SK-N-SH treated with all-trans-retinoic acid at 6 μM for 48 hours (cell line): Measurements from ENCODE around the gene HIPK1.

Experiments
- ARNTL ChIP-seq: fragments of 450-650 bp; formaldehyde crosslinking; IDR thresholded peaks from 2 replicates; pipeline ENCODE4 v1.5.0; 2020; ENCODE audit warnings: low read depth, mild to moderate bottlenecking, moderate library complexity, borderline replicate concordance
- BACH2 ChIP-seq: fragments of 250-450 bp; sonication (Bioruptor Pico); IDR thresholded peaks from 2 replicates; pipeline ENCODE4 v1.9.0; 2021; ENCODE audit warnings: mild to moderate bottlenecking, borderline replicate concordance
- CSRNP3 ChIP-seq: fragments of 250-450 bp; sonication (Bioruptor Pico); IDR thresholded peaks from 2 replicates; pipeline ENCODE4 v1.5.1; 2021; ENCODE audit warnings: mild to moderate bottlenecking, moderate library complexity
- ESRRG ChIP-seq: fragments of 250-450 bp; sonication (Bioruptor Pico); IDR thresholded peaks from 2 replicates; pipeline ENCODE4 v1.6.1; 2021; ENCODE audit warnings: mild to moderate bottlenecking
- ISL1 ChIP-seq: fragments of 250-450 bp; sonication (Bioruptor Pico); IDR thresholded peaks from 2 replicates; pipeline ENCODE4 v2.1.2; 2022; ENCODE audit warnings: mild to moderate bottlenecking, moderate library complexity
- PATZ1 ChIP-seq: fragments of 250-450 bp; sonication (Bioruptor Pico); IDR thresholded peaks from 2 replicates; pipeline ENCODE4 v1.8.0; 2020; ENCODE audit warnings: mild to moderate bottlenecking, moderate library complexity, borderline replicate concordance
- RARB ChIP-seq: fragments of 250-450 bp; sonication (Bioruptor Pico); IDR thresholded peaks from 2 replicates; pipeline ENCODE4 v1.8.0; 2021; ENCODE audit warnings: mild to moderate bottlenecking, moderate library complexity
- SNAI2 ChIP-seq: fragments of 250-450 bp; sonication (Bioruptor Pico); IDR thresholded peaks from 2 replicates; pipeline ENCODE4 v1.5.0; 2020; ENCODE audit warnings: mild to moderate bottlenecking, moderate library complexity
- TOX ChIP-seq: fragments of 250-450 bp; sonication (Bioruptor Pico); IDR thresholded peaks from 2 replicates; pipeline ENCODE4 v1.8.0; 2021; ENCODE audit warnings: mild to moderate bottlenecking, moderate library complexity, borderline replicate concordance
- ZC3H10 ChIP-seq: fragments of 250-450 bp; sonication (Bioruptor Pico); IDR thresholded peaks from 2 replicates; pipeline ENCODE4 v1.5.1; 2021; ENCODE audit warnings: mild to moderate bottlenecking, moderate library complexity
- ZFP3 ChIP-seq: fragments of 250-450 bp; sonication (Bioruptor Pico); IDR thresholded peaks from 2 replicates; pipeline ENCODE4 v1.5.0; 2020; ENCODE audit warnings: mild to moderate bottlenecking, moderate library complexity
- ZFP30 ChIP-seq: fragments of 450-650 bp; formaldehyde crosslinking; IDR thresholded peaks from 2 replicates; pipeline ENCODE4 v1.5.0; 2022; ENCODE audit warnings: mild to moderate bottlenecking, moderate library complexity
- ZNF8 ChIP-seq: fragments of 450-650 bp; formaldehyde crosslinking; IDR thresholded peaks from 2 replicates; pipeline ENCODE4 v1.5.0; 2020; ENCODE audit warnings: mild to moderate bottlenecking, moderate library complexity

GRCh38 chr1:113983391-113983790, 54.3 kb downstream of the HIPK1 start:
- TF ChIP-seq ISL1 (CRISPR knock-in tag): no peak
- TF ChIP-seq ZFP30: no peak
- TF ChIP-seq CSRNP3 (CRISPR knock-in tag): no peak
- no peak for TF ChIP-seq ZFP3
- no peak for TF ChIP-seq RARB (CRISPR knock-in tag)
- TF ChIP-seq ESRRG (CRISPR knock-in tag): no peak
- TF ChIP-seq ARNTL (CRISPR knock-in tag): no peak
- TF ChIP-seq PATZ1 (CRISPR knock-in tag): no peak
- TF ChIP-seq TOX (CRISPR knock-in tag): no peak
- TF ChIP-seq ZNF8 (CRISPR knock-in tag): no peak
- no peak for TF ChIP-seq BACH2
- no peak for TF ChIP-seq ZC3H10 (CRISPR knock-in tag)
- no peak for TF ChIP-seq SNAI2 (CRISPR knock-in tag)
